ENCODE results near the gene IYD.

IYD gene

DNA sequence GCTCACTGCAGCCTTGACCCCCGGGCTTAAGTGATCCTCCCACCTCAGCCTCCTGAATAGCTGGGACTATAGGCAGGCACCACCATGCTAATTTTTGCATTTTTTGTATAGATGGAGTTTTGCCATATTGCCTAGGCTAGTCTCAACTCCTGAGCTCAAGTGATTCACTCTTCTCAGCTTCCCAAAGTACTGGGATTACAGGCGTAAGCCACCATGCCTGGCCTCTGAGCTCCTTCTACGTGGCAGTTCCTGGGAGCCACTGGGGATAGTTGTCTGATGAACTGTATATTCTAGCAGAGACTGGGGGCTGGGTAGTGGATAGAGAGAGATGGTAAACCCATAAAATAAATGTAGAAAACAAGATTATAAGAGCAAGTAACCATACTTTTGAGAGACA is 26.1 kb downstream of the IYD start:
- no peak for DNase-seq (ENCODE audit: low read depth, low spot score)

DNA sequence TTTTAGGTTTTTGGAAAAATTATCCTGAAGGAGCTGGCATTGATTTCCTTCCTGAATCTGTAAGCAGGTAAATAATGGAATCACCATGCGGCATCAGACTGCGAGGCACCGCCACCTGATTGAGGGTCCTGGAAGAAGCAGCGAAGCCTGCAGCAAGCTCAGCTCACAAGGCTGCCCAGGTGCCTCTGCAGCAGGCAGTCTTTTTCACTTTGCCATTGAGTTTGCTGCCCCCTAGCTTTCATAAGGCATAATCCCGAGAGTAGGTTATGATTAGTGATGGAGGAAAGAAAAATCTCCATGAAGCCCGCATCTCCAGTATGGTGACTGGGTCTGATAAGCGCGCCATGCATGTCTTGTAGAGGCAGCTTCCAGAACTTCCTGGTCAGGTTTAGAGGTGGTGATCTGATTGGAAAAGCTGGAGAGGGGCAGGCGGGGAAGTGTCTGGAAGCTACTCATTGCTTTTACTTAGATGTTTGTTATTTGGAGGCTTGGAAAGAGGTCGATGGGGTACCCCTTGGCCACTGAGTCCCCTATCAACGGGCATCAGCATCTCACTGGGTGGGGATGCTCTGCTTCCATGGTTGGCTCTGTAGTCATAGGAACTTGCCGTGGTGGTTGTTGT is 26.7 kb downstream of the IYD start:
- no peak for DNase-seq (ENCODE audit: low read depth, low spot score)

DNA sequence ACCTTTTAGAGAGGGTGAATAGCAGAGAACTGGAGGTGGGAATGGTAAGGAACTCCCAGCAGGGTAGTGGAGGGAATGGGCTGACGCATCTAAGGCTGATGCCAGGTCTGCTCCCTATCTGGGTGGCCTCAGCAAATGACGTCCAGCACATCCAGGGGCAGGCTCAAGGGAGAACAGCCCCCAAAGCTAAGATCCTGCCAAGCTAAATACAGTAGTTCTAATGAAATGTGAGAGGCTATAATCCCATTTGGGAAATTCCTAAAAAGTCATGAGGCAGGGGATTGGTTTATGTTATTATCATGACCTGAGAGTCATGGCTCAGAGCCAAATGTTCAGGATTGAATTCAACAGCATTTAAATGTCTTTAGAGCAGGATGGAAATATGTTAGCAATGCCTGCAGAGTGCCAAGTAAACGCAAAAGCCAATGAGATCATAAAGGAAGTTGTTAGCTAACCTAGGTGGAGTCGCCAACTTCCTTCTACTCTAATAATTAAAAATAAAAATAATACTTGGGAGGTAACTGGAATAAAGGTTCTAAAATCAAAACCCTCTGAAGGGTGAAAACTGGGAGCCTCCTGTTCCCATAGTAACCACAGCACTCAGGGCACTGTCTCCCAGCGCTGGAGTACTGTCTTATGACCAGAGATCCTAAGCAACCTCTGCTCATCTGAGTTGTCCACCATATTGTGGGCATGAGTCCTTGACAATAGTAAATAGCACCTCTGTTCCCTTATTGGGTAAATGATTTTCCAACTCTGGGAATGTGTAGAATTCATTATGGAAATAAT is 34.8 kb downstream of the IYD start:
- DNase-seq (ENCODE audit: low read depth, low spot score): peak; percentile 87

DNA sequence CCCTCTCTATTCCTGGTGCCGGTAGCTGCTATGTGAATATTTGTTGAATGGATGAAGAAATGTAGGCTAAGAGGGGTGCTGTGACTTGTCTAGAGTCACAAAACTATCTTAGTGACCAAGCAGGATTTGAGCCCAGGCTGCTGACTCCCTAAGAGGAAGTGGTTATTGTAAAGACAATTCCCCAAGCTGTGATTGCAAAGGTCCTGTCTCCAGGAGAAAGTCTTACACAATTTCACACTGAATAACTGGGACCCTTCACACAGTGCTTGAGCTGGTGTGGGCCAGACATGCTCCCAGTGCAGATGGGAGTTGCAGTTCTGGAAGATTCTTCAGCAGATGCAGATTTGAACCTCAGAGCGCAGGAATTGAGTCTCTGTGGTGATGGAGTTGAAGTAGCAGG is 38.1 kb downstream of the IYD start:
- no peak for DNase-seq (ENCODE audit: low read depth, low spot score)

DNA sequence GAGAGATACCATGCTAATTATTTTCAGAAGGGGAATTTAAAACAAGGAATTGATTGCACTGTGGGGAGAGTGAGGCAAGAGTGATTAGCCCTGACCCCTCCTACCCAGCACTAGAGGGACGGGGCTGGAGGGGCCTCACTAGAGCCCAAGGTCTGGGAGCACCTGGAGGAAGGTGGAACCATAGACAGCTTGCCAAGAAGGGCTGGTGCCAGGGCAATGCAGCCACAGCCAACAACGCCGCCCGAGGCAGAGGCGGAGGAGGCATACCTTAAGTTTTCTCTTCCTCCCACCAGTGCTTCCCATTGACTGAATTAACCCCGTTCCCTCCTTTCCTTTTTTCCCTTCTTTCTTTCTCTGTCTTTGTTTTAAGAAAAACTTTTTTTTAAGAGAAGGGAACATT is 40.0 kb downstream of the IYD start:
- DNase-seq (ENCODE audit: low read depth, low spot score): no peak

DNA sequence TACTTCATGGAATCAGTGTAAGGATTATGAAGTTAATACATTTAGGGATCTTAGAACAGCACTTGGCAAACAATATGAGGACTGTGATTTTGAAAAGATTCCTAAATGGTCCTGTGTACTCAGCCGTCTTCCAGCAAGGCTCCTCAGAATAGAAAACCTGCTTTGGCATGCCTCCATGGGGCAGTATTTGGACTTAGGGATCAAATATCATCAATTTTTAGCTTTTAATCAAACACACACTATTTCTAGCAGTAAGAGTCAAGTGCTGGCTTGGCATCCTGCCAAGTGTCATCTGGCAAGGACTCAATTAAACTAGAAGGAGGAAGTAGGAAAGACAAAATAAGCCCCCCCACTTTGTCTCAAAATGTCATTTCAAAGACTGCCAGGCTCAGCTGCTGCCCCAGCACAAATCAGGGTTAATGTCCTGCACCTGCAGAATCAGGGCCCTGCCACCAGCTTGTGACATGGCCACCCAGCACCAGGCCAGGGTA is 40.8 kb downstream of the IYD start:
- DNase-seq (ENCODE audit: low read depth, low spot score): no peak

DNA sequence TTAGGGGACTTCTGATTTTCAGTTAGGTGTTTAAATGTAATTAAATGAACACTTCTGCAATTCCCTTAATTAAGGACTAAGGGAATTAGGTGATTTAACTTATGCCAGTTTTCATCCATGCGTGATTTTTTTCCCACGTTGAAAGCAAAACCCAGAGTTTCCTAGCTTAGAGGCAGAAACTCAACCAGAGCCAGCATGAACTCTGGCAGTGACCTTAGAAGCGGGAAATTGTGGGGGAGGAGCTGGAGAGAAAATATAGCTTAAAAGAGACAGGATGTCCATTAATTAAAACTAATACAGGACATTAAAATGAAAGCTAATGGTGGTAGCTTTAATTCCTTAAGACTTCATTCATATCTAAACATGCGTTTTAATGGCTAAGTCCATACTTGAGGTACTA is 41.6 kb downstream of the IYD start:
- no peak for DNase-seq (ENCODE audit: low read depth, low spot score)

DNA sequence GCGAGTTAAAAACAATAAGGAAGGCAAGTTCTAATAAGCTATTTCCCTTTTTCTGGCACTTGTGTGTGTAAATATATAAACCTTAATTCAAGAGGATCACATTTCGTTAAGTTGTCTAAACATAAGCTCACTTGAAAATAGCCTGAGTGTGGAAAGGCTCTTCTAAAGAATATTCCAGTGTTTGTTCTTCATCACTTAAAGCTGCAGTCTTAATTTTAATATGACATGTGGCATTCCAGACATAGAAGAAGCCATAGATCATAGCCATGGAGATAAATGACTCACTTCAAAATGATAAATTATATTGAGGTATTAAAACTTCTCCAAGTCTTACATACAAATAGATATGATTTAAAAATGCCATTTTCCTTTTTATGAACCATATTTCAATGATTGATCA is 42.1 kb downstream of the IYD start:
- no peak for DNase-seq (ENCODE audit: low read depth, low spot score)

DNA sequence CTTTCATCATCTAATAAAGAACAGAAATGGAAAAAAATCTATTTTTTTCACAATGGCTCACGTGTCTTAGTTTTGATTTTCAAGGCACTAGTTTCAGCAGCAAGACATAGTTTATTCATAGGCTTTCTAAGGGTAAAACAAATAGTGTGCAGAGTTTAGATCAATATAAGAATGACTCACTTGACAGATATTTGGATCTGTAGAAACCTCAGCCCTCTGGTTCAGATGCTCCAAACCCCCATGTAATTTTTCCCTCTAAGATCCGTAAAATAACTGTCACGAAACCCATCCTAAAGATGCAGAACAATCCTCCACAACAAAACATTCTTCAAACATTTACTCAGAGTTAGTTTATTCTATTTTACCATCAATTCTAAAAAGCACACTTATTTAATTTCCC is 43.4 kb downstream of the IYD start:
- DNase-seq (ENCODE audit: low read depth, low spot score): no peak

DNA sequence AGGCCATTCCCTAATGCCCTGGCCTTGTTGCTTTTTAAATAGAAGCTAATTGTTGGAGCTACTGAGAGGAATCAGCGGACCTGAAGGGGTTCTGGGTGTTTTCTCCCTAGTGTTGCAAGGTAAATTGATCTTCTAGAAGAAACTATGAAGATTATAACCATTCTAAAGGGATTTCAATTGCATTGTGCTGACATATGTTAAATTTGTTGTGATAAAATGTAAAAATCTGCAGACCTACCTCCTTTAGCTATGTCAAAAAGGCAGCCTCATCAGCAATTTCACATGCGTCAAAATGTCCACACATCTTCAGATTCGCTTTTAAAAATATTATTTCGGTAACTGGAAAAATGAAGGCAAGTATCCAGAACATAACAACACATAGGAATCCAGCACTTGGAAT is 44.4 kb downstream of the IYD start:
- DNase-seq (ENCODE audit: low read depth, low spot score): no peak

DNA sequence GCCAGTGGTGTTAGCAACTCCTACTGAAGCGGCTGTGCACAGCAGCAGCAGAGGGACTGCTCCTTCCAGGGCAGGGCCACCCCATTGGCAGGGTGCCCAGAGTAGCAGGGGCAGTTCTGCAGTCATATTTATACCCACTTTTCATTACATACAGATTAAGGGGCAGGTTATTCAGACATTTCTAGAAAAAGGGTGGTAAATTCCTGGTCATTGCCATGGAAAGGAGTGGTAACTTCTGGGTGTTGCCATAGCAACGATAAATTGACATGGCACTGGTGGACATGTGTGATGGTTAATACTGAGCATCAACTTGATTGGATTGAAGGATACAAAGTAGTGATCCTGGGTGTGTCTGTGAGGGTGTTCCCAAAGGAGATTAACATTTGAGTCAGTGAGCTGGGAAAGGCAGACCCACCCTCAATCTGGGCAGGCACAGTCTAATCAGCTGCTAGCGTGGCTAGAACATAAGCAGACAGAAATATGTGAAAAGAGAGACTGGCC is 45.0 kb downstream of the IYD start:
- DNase-seq (ENCODE audit: low read depth, low spot score): no peak

DNA sequence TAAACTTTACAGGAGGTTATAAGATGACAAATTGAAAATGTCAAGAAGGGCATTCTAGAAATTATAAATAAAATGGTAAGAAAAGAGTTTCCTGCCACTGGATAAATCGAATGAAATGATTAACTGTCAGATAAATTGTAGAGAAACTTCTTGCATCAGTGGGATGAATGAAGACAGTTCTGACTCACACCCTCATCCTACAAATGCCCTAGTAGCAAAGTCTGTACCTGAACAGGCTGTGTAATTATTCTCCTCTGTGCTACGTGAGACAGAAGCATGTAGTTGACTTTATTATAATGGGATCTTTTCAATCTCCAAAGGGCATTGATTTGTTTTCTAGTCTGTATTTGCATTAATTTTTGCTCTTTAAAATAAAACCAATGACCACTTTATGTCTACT is 47.3 kb downstream of the IYD start:
- no peak for DNase-seq (ENCODE audit: low read depth, low spot score)

DNA sequence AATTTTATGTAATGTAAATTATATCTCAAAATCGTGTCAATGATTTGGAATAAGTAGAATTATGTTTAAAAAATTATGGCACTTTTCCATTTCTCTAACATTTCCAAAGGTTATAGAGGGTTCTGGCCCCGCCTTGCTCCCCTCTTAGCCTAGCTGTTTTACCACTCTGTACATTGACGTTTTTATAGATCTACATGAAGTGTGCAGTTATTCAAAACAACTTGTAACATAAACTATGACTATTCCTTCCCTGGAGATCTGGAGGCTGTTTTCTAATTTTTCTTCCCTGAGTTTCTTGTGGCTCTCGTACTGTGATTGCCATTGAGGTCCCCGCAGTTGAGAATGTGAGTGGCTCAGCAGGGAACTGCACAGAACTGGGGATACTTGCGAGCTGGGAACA is 48.4 kb downstream of the IYD start:
- DNase-seq (ENCODE audit: low read depth, low spot score): no peak

DNA sequence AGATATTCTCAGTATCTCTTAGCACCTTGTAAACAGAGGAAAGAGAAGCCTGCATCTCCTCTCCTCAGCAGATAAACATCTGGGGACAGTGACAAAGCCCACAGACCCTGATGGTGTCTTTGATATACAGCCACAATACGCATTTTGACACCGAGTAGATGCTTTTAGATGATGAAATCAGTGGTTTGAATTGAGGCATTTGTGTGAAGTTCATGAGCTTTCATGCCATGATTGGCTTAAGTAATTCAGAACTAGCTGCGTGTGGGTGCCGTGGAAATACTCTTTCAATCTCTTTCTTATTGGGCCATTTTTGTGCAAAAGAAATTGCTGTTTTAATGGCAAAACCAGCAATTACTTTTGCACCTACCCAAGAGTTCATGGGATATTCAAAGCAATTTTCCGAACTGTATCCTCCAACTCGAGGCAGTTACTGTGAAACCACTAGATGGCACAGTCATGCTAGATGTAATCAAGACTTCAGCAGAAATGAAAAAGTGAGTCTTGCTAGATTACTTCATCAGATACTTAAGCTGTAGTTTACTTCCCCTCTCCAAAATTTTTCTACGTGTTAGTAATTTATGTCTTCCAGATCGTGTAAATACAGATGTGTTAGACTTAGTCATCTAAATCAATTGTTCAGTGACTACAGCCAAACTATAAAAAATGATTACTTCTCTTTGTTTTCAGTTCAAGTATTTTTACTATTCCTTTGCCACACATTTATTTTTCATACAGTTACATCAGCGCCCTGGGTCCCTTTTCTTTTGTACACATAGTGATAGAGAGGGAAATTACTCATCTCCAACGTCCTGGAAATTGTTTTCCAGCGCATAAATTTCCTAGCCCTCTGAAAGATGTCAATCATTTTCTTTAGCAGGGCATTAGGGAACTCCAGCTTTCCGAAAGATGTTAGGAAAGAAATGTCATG is 49.4 kb downstream of the IYD start:
- DNase-seq (ENCODE audit: low read depth, low spot score): peak; percentile 49

DNA sequence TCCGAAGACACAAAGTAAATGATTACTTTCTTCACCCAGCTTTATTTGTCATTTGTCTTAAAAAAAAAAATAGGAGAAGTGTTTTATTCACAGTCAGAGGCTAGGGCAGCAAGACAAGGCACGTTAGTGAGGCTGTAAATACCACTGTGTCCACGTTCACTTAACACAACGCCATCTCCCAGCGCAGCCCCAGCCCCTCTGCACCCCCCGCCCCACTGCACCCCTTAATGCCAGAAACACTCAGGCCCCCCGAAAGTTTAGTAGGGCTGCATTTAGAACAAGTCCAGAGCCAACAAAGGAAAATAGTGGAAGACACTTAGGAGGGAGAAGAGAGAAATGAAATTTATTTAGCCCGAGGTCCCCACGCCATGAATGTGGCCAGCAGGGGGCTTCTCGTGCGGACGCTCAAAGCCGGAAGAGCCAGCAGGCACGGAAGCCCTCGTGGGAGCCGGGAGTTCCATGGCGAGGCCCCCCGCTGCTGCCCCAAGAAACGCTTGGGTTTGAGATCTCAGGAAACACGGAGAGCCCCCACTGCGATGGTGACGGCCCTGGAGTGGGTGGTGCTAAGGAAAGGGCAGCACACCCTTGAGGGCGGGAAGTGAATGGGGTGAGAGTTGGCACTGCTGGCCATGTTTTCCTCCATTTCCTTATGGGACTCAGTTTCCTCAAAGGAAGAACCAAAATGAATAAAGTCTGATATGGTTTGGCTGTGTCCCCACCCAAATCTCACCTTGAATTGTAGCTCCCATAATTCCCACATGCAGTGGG is 50.2 kb downstream of the IYD start:
- DNase-seq (ENCODE audit: low read depth, low spot score): peak; percentile 57

DNA sequence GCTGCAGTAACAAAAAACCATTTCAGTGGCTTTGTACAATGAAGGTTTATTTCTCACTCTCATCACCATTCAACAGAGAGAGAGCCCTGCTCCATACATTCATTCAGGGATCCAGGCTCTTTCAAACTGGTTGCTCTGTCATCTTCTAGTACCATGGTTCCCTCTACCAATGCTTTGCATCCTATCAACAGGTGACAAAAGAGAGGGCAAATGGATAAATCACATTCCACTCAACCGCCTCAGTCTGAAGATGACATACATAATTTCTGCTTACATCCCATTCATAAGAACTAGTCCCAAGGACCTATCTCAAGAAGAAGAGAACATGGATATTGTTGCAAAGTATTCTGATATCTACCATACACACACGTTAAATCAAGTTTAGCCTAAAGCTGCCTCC is 51.6 kb downstream of the IYD start:
- no peak for DNase-seq (ENCODE audit: low read depth, low spot score)

DNA sequence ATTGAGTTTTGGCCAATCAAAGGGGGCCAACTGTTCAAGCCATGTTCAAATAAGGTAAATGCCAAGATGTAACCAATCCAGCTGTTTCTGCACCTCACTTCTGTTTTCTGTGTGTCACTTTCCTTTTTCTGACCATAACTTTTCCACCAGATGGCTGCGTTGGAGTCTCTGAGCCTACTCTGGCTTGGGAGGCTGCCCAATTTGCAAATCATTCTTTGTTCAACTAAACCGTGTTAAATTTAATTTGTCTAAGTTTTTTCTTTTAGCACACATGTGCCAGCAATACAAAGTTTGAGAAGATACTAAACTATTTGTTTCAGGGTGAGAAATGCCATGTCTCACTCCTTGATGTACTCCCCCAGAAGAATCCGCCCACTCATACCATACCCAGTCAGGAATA is 52.1 kb downstream of the IYD start:
- DNase-seq (ENCODE audit: low read depth, low spot score): no peak

DNA sequence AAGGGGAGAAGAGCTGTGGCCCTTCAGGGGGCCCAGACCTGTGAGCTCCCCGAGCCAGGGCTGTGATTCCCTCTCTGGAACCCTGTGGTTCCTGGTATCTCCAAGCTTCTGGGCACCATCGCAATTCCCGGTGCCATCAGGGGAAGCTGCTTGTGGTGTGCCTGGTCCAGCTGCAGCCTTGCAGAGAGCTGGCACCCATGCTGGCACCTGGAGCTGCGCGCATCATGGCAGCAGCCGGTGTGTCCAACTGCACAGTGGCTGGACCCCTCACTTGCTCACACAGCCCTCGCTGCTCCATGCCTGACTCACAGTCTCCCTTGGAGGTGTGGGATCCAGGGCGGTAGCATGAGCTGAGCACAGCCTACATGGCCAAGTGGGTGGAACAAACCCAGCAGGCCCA is 56.7 kb downstream of the IYD start:
- DNase-seq (ENCODE audit: low read depth, low spot score): no peak

DNA sequence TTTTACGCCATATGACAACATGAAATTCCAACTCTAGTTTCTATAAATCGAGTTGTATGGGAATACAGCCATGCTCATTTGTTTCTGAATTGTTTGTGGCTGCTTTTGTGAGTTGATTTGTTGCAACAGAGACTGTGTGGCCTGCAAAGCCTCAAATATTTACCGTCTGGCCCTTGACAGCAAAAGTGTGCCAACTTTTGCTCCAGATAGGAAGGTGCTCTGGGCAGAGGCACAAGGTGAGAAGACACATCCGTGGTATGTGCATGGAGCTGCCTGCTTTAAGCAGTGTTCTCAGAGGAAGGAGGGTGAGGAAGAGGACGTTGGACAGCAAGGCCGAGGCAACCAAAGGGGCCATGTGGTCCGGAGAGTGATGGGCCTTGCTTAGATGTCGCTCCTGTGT is 57.4 kb downstream of the IYD start:
- DNase-seq (ENCODE audit: low read depth, low spot score): no peak

DNA sequence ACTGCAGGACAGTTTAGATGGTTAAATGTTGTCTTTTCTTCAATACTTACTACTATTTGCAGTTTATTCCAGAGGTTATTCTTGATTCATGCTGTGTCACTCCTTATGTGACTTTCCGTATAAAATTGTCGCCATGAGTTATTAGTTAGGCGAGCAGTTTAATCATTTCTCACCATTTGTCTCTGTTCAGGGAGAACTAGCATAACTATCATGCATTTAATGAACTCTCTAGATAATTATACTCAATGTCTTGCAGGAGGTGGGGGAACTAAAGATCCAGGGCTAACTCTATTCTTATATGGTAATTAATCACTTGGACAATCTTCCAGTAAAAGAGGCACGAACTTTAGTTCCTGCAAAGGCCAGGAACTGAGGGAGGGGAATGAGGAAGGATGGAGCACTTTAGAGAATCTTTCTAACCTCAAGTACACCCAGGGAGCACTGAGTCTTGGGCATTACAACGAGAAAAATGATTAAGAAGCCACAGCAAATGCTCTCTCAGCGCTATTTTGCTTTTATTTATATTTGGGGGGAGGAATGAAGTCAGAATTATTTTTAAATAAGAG is 58.3 kb downstream of the IYD start:
- DNase-seq (ENCODE audit: low read depth, low spot score): no peak

DNA sequence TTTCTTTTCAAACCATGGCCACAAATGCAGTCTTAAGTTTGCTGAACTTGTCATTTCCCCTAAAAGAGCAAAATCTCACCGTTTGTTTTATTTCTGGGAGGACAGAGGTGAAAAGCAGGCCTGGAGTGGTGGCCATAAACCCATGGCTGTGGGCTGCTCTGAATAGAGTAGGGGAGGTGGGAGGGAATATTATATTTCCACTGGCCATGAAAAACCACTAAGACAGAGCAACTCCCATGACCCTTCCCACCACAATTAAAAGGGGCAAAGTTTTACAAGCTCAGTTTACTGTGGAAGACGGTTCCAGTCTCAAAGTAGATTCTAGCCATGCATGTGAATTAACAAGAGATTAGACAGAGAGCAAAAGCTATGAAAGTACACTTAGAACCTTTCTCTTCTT is 59.0 kb downstream of the IYD start:
- DNase-seq (ENCODE audit: low read depth, low spot score): no peak
